ENCODE results near the gene PHTF2.

DNA sequence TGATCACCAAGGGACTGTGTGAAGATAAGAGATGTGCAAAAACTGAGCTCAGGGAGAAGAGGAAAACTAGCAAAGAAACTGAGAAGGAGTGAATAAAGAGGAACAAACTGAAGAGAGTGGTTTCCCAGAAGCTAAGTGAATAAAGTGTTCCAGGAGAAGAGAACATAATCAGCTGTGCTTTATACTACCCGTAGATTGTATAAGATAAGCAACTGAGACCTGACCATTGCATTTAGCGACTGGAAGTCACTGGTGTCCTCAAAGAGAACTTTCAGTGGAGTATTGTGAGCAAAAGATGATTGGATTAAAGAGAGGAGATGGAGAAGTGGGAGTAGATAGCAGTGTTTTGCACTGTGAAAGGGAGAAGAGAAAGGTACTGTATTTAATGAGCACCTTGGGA, 14.6 kb downstream of the PHTF2 start:
- TF ChIP-seq, protein P1, sequence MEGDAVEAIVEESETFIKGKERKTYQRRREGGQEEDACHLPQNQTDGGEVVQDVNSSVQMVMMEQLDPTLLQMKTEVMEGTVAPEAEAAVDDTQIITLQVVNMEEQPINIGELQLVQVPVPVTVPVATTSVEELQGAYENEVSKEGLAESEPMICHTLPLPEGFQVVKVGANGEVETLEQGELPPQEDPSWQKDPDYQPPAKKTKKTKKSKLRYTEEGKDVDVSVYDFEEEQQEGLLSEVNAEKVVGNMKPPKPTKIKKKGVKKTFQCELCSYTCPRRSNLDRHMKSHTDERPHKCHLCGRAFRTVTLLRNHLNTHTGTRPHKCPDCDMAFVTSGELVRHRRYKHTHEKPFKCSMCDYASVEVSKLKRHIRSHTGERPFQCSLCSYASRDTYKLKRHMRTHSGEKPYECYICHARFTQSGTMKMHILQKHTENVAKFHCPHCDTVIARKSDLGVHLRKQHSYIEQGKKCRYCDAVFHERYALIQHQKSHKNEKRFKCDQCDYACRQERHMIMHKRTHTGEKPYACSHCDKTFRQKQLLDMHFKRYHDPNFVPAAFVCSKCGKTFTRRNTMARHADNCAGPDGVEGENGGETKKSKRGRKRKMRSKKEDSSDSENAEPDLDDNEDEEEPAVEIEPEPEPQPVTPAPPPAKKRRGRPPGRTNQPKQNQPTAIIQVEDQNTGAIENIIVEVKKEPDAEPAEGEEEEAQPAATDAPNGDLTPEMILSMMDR (IDR thresholded peaks at IDR 0.05): no peak
- TF ChIP-seq EP300 (IDR thresholded peaks at IDR 0.05) (no peak), POLR2A (IDR thresholded peaks at IDR 0.05) (no peak)

Measured in ovary (tissue), 3 donors.